Adrenal gland (tissue), 12 donors: ENCODE measurements around the gene YAP1. TPM values are rescaled to one million over a fixed set of nuclear protein-coding genes. Genes with fewer than 3 reads are reported as not detected.

ENCODE experiments used
- DNase-seq, 7 donors: peaks; one replicate each; pipeline ENCODE4 v3.0.0-alpha.2; 2019 to 2020
- H3K27ac ChIP-seq, 5 donors: fragments of 200-600 bp; sonication (generic) in 4 of 5; 1 replicate in 3 of 5; 2 replicates in 2 of 5; pipeline versions ENCODE4 v1.5.1 to v1.8.0; 2016 to 2020; ENCODE audit warnings: mild to moderate bottlenecking in 1 of 5
- H3K27me3 ChIP-seq: fragments of 200-600 bp; 2 replicates; pipeline ENCODE4 v1.8.0; 2021
- H3K36me3 ChIP-seq, 2 donors: fragments of 200-600 bp; replicated peaks in 1 of 2; 1 replicate in 1 of 2; 2 replicates in 1 of 2; pipeline versions ENCODE4 v1.5.1 to v1.8.0; 2018 to 2022
- H3K4me1 ChIP-seq, 2 donors: fragments of 200-600 bp; replicated peaks in 1 of 2; 1 replicate in 1 of 2; 2 replicates in 1 of 2; pipeline versions ENCODE4 v1.5.1 to v1.8.0; 2018 to 2021
- H3K4me3 ChIP-seq, 4 donors: fragments of 200-600 bp; sonication (generic) in 3 of 4; one replicate each; pipeline ENCODE4 v1.5.1; 2016 to 2018
- H3K9me3 ChIP-seq, 3 donors: fragments of 200-600 bp; sonication (generic) in 1 of 3; replicated peaks in 1 of 3; 1 replicate in 2 of 3; 2 replicates in 1 of 3; pipeline versions ENCODE4 v1.5.1 to v1.8.0; 2016 to 2021
- CTCF ChIP-seq, 6 experiments: fragments of 450-650 bp in 4 of 6; fragments of 200-600 bp in 2 of 6; sonication (generic) in 1 of 6; IDR thresholded peaks; 1 replicate in 5 of 6; 2 replicates in 1 of 6; pipeline versions ENCODE4 v1.5.1 to v1.8.0; 2016 to 2021; ENCODE audit warnings: antibody characterized with exemption in 6 of 6, mild to moderate bottlenecking in 2 of 6, moderate library complexity in 1 of 6
- POLR2A ChIP-seq, 2 donors: fragments of 450-650 bp; IDR thresholded peaks; one replicate each; pipeline ENCODE4 v1.6.1; 2017; ENCODE audit warnings: antibody characterized with exemption in 2 of 2, mild to moderate bottlenecking in 2 of 2, moderate library complexity in 1 of 2
- WGBS, 4 donors: extraction: QIAGEN DNeasy Blood & Tissue Kit in 2 of 4; methylation state at CpG; one replicate each; pipeline versions ENCODE4 v1.1.5 to v1.1.7; 2013 to 2017; 5-methylcytosine and 5-hydroxymethylcytosine counted together
- intact Hi-C, 2 donors: fragments of 100-400 bp; cut with DNase I; formaldehyde crosslinking; loops; one replicate each; pipeline versions ENCODE4 v1.14.1 to v1.15.0; 2022 to 2023
- polyA plus RNA-seq, 3 donors: library from polyadenylated mRNA; stranded (reverse); fragments of 200-250 nt in 2 of 3; fragments of 350-450 nt in 1 of 3; fragmentation: Illumina TruSeq in 1 of 3; extraction: RNeasy Lipid Tissue Mini Kit (QIAGEN cat#74804) in 1 of 3; gene quantifications; one replicate each; pipeline ENCODE4 v1.2.3, GENCODE V29; 2013 to 2014
- total RNA-seq, 9 donors: library from RNA; depleted of rRNA in 4 of 9; stranded (reverse); fragments of >200 nt in 4 of 9; fragments of 120-200 nt in 1 of 9; fragmentation: NEBNext Ultra II Directional in 1 of 9; extraction: Animal tissue kit (Norgen Biotek cat#: 25700) in 1 of 9; gene quantifications; one replicate each; pipeline versions ENCODE4 v1.1.0 to v1.2.4, GENCODE V29; 2013 to 2023
- donor health status: healthy with polysubstance abuse.
- donor health status: Bipolar disorder and iron deficiency.
- donor health status: DM: yes; HTN: yes; CAD: no.
- donor health status: DM: no; HTN: no; CAD: no.
- donor health status: DM: no; HTN: no; CAD: no.
- donor health status: DM: yes; HTN: yes; CAD: no.

The YAP1 gene
- total and polyA plus RNA-seq, 12 donors: 16.3 to 135 (median 82.9) TPM

GRCh38 chr11:102280245-102280833, 170.1 kb downstream of the YAP1 start:
- H3K27me3 ChIP-seq: no peaks in the 10 kb centered on the region
- no peaks in the 10 kb centered on the region for H3K36me3 ChIP-seq
- DNase-seq: peak in 4 of 7 donors; percentile 16 to 36 (median 25)
- peaks cover 0 to 6% of the 10 kb centered on the region in 2 donors for H3K4me1 ChIP-seq
- 87 to 92% (median 89%) methylated on average over 4 of the region's 4 CpGs for WGBS, 4 donors
- H3K4me3 ChIP-seq: peak overlapping the region in 1 of 4 donors; percentile 51
- no peaks in the 10 kb centered on the region for H3K9me3 ChIP-seq
- H3K27ac ChIP-seq: no peak overlapping the region
- intact Hi-C loops: loop anchor here in 1 of 2 donors (10.0 kb wide), 1 partner anchor 214 kb away; no protein-coding TSS in a partner anchor
- no peak for TF ChIP-seq POLR2A (IDR thresholded peaks at IDR 0.05)
- no peak for TF ChIP-seq CTCF (IDR thresholded peaks at IDR 0.05)

Other genes starting within 250 kb of the YAP1 start
- 10 to 100 TPM in 1 of 9 donors, 1 to 10 TPM in 8; 1.7 to 11.5 (median 3.7) TPM for gene CEP126, start 195.4 kb upstream of the YAP1 start, total RNA-seq
- gene CEP126, start 195.4 kb upstream of the YAP1 start, polyA plus RNA-seq: 10 to 100 TPM in 1 of 3 donors, 1 to 10 TPM in 2; 6.5 to 18.9 (median 8.7) TPM
- under 1 TPM in 6 of 9 donors, not detected in 3; 0.06 to 0.58 (median 0.19) TPM for gene ANGPTL5, start 193.9 kb upstream of the YAP1 start, total RNA-seq
- gene ANGPTL5, start 193.9 kb upstream of the YAP1 start, polyA plus RNA-seq: under 1 TPM; 0.08 to 0.22 (median 0.13) TPM
- gene CFAP300, start 63.0 kb upstream of the YAP1 start, total RNA-seq: 1 to 10 TPM; 2.7 to 9.5 (median 3.3) TPM
- gene CFAP300, start 63.0 kb upstream of the YAP1 start, polyA plus RNA-seq: 1 to 10 TPM; 4.3 to 5.2 (median 4.6) TPM
- gene BIRC3, start 207.0 kb downstream of the YAP1 start, total RNA-seq: 1 to 10 TPM in 7 of 9 donors, under 1 TPM in 2; 0.48 to 8.6 (median 2.3) TPM
- 1 to 10 TPM; 2.9 to 7.6 (median 3.9) TPM for gene BIRC3, start 207.0 kb downstream of the YAP1 start, polyA plus RNA-seq
- gene BIRC2, start 236.8 kb downstream of the YAP1 start, total RNA-seq: 100 to 1,000 TPM in 2 of 9 donors, 10 to 100 TPM in 7; 33.4 to 112 (median 50.7) TPM
- gene BIRC2, start 236.8 kb downstream of the YAP1 start, polyA plus RNA-seq: 10 to 100 TPM; 25.8 to 50.1 (median 27.9) TPM